A673 (cell line): ENCODE results near the gene F11.

Experiments
- CTCF ChIP-seq: fragments of 300-800, 200-600 bp; sonication (generic); conservative IDR thresholded peaks from 2 replicates; pipeline ENCODE4 v1.5.1; 2017; ENCODE audit warnings: low read depth, mild to moderate bottlenecking, antibody characterized with exemption, low read length, moderate library complexity, mixed read lengths
- EZH2 ChIP-seq: fragments of 200-600 bp; sonication (generic); IDR thresholded peaks from 2 replicates; pipeline ENCODE4 v1.6.1; 2017; ENCODE audit warnings: borderline replicate concordance, low read depth, mild to moderate bottlenecking, mixed read lengths, antibody characterized with exemption, low read length; ENCODE audit not compliant: poor library complexity, severe bottlenecking

GRCh38 chr4:186307916-186308315 lies 41.9 kb downstream of the F11 start:
- TF ChIP-seq CTCF (no peak), EZH2 (no peak)
